Caki2 (cell line): ENCODE measurements around the gene ZFP3. TPM values are rescaled to one million over a fixed set of nuclear protein-coding genes. Genes with fewer than 3 reads are reported as not detected.
"Not testable (repeated sequence)": the region's sequence is repeated elsewhere in the genome, so short reads cannot be mapped to it uniquely, and the experiment has no call there.

Experiments used
- DNase-seq: peaks from one replicate; pipeline ENCODE4 v3.0.0-alpha.2; 2015; ENCODE audit warnings: low read depth
- in situ Hi-C: cut with HindIII; loops from 2 replicates; pipeline ENCODE4 v1.10.0; 2016; ENCODE audit warnings: low sequenced_read_pairs, low pct_unique_long_range_greater_than_20kb, mixed read lengths
- total RNA-seq: library from RNA; depleted of rRNA; stranded (reverse); fragments of >200 nt; shearing (Covaris generic); gene quantifications from 2 replicates; pipeline ENCODE4 v1.2.3, GENCODE V29; 2014; ENCODE audit warnings: low replicate concordance; rRNA removed

ZFP3 gene
- total RNA-seq, 1 experiment from 2014 or later = not detected

DNA sequence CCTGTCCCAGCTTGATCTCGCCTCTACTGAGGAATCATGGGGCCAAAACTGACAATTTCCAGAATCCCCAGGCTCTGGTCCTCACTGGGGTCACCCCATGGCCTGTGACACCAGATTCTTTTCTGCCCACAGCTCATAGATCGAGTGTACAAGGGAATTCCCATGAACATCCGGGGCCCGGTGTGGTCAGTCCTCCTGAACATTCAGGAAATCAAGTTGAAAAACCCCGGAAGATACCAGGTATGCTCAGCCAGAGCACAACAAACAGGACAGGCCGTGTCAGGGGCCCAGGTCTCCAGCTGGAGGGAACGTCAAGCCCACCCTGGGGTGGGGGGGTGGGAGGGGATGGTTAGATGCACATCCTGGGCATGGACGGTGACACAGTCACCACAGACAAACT, 55.0 kb downstream of the ZFP3 start:
- no peak for DNase-seq
- in situ Hi-C loops = no loop called here

DNA sequence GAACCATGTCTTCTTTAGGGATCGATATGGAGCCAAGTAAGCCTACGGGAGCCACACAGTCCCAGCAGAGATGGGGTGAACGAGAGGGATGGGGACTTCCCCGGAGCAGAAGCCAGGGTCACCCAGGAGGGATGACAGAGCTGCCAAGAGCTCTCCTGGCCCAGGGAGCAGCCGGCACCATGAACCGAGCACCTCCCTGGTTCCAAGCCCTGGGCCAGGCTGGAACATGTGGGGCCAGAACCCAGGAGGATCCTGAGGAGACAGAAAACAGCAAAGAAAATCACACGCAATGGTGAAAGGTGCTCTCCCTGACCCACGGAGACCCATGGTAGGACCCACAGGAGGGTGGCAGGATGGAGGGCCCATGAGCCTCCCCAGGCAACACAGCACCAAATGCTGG, 55.7 kb downstream of the ZFP3 start:
- in situ Hi-C loops, DNase-seq: not testable (repeated sequence)

DNA sequence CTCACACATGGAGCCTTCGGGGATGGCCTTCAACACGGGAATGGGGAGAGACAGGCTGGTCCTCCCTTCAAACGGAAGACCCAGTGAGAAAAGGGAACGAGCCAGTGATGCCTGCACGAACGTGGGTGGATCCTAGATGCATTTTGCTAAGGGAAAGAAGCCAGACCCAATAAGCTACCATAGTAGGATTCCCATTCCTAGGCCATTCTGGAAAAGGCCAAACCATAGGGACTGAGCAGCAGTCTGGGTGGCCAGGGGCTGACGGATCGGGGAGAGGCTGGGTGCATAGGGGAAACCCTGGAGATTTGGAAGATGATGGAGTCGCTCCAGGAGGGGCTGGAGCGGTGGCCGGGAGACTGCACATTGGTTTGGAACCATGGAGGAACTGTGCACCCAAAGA, 56.3 kb downstream of the ZFP3 start:
- in situ Hi-C loops, DNase-seq: not testable (repeated sequence)

DNA sequence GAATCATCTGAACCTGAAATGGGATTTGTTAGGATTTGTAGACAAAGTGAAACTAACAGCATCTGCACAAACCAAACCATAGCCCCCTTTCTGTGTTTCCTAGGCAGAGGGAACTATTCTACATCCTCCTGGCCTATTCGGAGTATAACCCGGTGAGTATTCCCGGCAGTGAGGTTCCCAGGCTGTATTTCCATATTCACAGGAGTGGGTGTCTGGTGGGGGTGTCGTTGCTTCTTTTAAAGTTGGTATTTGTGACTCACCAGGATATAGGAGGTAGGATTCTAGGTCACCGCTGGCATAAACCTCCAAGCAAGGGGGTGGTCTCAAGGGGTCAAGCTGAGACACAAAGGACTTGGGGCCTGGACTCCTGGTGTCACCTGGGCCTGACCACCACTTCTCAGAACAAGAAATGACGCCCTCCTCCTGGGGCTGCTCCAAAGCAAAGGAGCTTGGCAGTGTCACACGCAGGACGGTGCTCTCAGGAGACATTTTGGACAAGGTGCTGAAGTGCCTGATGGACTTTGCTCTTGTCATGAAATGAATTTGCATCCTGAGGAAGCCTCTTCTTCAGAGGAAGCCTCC, 57.0 kb downstream of the ZFP3 start:
- in situ Hi-C loops, DNase-seq: not testable (repeated sequence)

DNA sequence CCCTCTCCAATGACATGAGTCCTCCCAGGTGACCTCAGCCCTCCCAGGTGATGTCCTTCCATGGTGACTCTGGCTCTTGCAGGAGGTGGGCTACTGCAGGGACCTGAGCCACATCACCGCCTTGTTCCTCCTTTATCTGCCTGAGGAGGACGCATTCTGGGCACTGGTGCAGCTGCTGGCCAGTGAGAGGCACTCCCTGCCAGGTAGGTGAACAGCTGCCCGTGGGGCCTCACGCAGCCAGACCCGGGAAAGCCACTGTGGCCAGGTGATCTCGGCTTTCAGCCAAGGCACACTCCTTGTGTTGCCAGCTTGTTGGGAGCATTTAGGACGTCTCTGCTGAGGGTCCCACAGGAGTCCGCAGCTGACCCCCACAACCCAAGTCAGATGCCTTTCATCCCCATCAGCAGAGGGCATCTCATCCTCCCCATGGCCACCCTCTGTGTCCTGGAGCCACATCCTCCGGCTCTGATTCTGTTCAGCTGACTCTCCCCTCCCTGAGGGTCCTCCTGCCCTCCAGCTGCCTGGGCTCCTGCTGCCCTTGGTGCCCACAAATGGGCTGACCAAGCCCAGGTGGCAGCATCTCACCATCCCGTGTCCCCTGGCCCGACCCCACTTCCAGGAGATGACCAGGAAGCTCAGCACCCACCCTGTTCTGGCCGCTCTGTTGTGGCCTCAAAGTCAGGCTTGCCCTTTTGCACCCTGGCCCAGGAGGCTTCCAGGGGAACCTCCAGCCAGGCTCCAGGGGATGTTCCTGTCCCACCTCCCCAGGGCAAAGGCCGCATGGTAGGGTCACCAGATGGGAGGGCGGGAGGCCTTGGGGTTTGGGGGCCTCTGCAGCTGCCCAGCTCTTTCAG, 57.7 kb downstream of the ZFP3 start:
- in situ Hi-C loops = no loop called here
- no peak for DNase-seq

DNA sequence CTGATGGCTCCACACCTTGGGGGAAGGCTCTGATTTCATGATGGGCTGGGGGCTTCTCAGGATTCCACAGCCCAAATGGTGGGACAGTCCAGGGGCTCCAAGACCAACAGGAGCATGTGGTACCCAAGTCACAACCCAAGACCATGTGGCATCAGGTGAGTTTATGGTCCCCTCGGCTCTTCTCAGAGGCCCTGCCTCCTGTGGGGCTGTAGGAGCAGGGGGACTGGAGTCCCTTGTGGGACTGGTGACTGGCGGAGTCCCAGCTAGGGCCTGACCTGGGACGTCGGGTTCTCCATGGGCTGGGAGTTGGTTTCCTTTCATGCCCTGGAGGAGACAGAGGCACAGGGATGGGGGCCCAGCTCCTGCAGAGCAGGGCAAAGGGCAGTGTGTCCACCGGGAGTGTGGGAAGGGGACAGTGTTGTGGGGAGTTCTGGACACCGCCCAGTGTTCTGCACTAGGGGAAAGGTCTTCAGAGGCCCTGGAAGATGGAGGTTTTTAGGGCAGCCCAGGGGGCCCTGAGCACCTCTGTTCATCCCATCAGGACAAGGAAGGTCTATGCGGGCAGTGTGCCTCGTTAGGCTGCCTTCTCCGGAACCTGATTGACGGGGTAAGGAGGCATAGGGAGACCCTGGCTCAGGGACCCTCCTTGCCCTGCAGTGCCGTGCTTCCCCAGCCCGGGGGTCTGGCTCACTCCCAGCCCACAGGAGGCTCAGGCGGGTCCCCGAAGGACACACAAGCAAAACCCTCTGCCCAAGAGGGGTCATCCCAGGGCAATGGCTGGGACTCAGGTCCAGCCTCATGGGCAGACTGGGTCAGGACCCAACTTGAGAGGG, 58.5 kb downstream of the ZFP3 start:
- DNase-seq, in situ Hi-C loops: not testable (repeated sequence)

DNA sequence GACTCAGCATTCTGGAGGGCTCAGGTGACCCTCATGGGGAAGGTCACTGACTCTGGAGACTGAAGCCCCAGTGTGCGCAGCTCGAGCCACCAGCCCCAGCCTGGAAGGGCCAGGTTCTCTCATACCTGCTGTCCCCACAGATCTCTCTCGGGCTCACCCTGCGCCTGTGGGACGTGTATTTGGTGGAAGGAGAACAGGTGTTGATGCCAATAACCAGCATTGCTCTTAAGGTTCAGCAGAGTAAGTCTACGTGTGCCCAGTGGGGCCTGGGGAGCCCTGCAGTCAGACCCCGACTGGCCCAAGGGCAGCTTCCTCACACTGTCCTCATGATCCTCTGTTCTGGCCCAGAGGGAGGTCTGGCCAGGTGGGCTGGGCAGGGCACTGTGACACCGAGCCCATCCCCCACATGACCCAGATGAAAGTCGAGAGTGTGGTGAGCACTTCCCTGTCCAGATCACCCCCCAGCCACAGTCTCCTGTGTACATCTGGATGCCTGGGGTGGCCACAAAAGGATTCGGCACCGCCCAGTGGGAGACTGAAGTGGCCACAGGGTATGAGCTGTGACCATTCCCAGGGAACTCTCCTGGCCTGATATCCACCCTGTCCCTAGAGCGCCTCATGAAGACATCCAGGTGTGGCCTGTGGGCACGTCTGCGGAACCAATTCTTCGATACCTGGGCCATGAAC, 59.4 kb downstream of the ZFP3 start:
- DNase-seq, in situ Hi-C loops: not testable (repeated sequence)

DNA sequence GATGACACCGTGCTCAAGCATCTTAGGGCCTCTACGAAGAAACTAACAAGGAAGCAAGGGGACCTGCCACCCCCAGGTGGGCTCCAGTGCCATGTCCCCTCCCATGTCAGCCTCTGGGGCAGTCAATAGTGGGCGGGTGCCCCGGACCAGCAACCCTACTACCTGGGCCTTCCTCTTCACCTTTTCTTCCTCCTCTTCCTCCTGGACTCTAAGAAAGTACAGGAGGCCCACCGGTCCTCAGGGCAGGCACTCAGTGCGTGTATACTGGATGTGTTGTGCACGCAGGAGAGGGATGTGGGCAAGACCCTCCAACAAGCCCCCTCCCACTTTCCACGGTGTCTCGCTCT, 59.9 kb downstream of the ZFP3 start:
- in situ Hi-C loops, DNase-seq: not testable (repeated sequence)

DNA sequence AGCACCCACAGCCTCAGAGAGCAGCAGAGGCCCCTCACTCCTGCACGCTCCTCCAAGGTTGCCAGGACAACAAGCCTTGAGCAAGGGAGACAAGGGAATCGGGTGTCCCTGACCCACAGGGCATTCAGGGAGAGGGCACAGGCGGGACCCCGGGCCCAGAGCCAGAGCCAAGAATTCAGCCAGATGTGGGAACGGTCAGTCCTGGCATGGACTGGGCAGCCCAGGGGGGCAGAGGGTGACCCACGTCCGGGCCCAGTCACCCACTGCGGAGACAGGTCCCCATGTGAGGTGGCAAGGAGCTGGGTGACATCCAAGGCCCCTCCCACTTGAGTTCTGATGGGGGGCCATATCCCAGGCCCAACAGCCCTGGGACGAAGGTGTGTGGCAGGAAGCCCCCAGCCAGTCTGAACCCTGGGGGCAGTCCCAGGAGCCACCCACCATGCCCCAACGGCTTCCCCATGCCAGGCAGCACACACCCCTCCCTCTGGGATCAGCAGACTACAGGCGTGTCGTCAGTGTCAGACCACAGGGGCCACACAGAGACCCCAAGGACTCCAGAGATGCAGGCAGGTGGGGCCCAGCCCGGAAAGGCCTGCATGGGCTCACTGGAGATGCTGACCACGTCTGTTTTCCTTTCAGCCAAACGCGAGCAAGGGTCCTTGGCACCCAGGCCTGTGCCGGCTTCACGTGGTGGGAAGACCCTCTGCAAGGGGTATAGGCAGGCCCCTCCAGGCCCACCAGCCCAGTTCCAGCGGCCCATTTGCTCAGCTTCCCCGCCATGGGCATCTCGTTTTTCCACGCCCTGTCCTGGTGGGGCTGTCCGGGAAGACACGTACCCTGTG, 60.6 kb downstream of the ZFP3 start:
- no peak for DNase-seq
- in situ Hi-C loops = no loop called here

DNA sequence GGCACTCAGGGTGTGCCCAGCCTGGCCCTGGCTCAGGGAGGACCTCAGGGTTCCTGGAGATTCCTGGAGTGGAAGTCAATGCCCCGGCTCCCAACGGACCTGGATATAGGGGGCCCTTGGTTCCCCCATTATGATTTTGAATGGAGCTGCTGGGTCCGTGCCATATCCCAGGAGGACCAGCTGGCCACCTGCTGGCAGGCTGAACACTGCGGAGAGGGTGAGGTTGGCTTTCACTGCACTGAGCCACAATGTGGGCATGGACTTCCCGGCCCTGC, 61.1 kb downstream of the ZFP3 start:
- in situ Hi-C loops = no loop called here
- no peak for DNase-seq

DNA sequence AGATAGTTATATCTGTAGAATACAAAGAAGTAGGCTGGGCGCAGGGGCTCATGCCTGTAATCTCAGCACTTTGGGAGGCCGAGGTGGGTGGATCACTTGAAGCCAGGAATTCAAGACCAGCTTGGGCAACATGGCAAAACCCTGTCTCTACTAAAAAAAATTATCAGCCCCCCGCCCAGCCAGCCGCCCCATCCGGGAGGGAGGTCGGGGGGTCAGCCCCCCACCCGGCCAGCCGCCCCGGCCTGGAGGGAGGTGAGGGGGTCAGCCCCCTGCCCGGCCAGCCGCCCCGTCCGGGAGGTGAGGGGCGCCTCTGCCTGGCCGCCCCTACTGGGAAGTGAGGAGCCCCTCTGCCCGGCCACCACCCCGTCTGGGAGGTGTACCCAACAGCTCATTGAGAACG, 64.6 kb downstream of the ZFP3 start:
- DNase-seq, in situ Hi-C loops: not testable (repeated sequence)

Other genes starting within 250 kb of the ZFP3 start
- gene MINK1, start 245.1 kb upstream of the ZFP3 start, total RNA-seq = 25.0 and 30.1 TPM in 2 replicates
- 4.8 and 8.6 TPM in 2 replicates for gene C17orf107, start 178.9 kb upstream of the ZFP3 start, total RNA-seq
- 0.09 and 0.64 TPM in 2 replicates for gene CHRNE, start 175.4 kb upstream of the ZFP3 start, total RNA-seq
- not detected in 2 replicates for gene GP1BA, start 146.2 kb upstream of the ZFP3 start, total RNA-seq
- gene SLC25A11, start 138.4 kb upstream of the ZFP3 start, total RNA-seq = 80.0 and 89.3 TPM in 2 replicates
- 45.6 and 57.1 TPM in 2 replicates for gene RNF167, start 138.2 kb upstream of the ZFP3 start, total RNA-seq
- 258 and 443 TPM in 2 replicates for gene PFN1, start 129.9 kb upstream of the ZFP3 start, total RNA-seq
- gene ENO3, start 127.3 kb upstream of the ZFP3 start, total RNA-seq = 4.5 and 21.3 TPM in 2 replicates
- gene SPAG7, start 110.7 kb upstream of the ZFP3 start, total RNA-seq = 23.1 and 48.6 TPM in 2 replicates
- gene CAMTA2, start 90.8 kb upstream of the ZFP3 start, total RNA-seq = 1.3 and 2.8 TPM in 2 replicates
- gene INCA1, start 80.9 kb upstream of the ZFP3 start, total RNA-seq = 0.72 and 3.3 TPM in 2 replicates
- gene KIF1C, start 80.5 kb upstream of the ZFP3 start, total RNA-seq = 14.1 and 44.0 TPM in 2 replicates
- gene SLC52A1, start 43.0 kb upstream of the ZFP3 start, total RNA-seq = not detected in 2 replicates
- 18.0 and 18.5 TPM in 2 replicates for gene ZNF232, start 33.4 kb downstream of the ZFP3 start, total RNA-seq
- not detected in 2 replicates for gene USP6, start 37.6 kb downstream of the ZFP3 start, total RNA-seq
- gene ZNF594, start 113.4 kb downstream of the ZFP3 start, total RNA-seq = 2.6 and 3.7 TPM in 2 replicates
- not detected in 2 replicates for gene SCIMP, start 156.4 kb downstream of the ZFP3 start, total RNA-seq
- gene RABEP1, start 203.8 kb downstream of the ZFP3 start, total RNA-seq = 15.8 and 16.4 TPM in 2 replicates